Measurements from ENCODE around the gene MKI67.

DNA sequence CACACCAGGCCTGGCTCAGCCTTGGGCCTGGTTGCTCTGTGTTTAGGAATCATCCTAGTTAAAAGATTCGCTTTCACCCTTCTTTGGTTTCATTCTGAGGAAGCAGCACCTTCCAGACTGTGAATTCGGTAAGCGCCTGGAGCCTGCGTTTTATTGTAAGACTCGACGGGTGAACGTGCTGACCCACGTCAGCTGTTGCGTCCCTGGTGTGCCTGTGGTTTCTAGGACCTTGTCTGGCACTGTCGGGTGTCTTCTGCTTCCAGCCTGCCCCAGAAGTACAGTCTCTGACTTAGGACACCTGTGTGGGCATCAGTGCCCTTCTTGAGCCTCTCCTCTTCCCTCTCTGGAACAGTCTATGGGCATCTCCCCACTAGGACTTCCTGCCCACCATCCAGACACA lies 26.3 kb downstream of the MKI67 start:
- TF ChIP-seq CTCF (IDR thresholded peaks at IDR 0.05) (no peak), EZH2 (IDR thresholded peaks at IDR 0.05; ENCODE audit: borderline replicate concordance, insufficient read depth, low read depth, low read length, poor library complexity, severe bottlenecking) (no peak)

Measured in B cell (primary cell).